ENCODE results near the gene DRGX. TPM values are rescaled to one million over a fixed set of nuclear protein-coding genes. Genes with fewer than 3 reads are reported as not detected.

DRGX gene
- total and polyA plus RNA-seq, 10 of the 15 experiments (the other 5 are each of a cell fraction or from before 2014, with no cell fraction given), result not detected

DNA sequence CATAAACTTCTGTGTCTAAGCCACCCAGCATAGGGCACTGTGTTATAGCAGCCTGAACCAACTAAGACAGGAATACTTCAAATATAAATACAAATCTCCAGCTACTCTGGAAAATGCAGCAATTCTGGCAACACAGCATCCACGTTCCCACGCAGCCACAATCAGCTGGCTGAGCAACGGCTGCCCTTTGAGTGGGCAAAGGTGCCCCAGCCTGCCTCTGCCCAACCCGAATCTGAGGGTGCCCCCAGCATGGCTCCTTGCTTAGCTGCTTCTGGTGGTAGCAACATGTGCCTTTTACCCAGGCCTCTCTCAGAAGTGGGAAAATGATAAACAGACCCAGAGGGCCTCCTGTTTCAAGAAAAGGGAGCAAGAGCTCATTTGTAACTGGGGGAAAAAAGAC, 12.0 kb downstream of the DRGX start:
- in situ Hi-C loops (cut with MboI), result no loop called here
- no peaks in the 10 kb centered on the region for H3K79me2 ChIP-seq (ENCODE audit: control insufficient read depth, insufficient read depth, low read length)
- no peak overlapping the region for H3K9ac ChIP-seq (ENCODE audit: control insufficient read depth, insufficient read depth, low read length)
- H3K27me3 ChIP-seq (replicated peaks in 1 of 2; ENCODE audit: control insufficient read depth in 2 of 2, insufficient read depth in 2 of 2, low read length in 1 of 2), result peaks cover 1 to 6% of the 10 kb centered on the region in 2 experiments
- H3K4me2 ChIP-seq (ENCODE audit: control insufficient read depth, insufficient read depth), result no peak overlapping the region
- no peak overlapping the region for H3K4me3 ChIP-seq
- no peaks in the 10 kb centered on the region for H4K20me1 ChIP-seq (ENCODE audit: control insufficient read depth, insufficient read depth)
- no peaks in the 10 kb centered on the region for H3K9me3 ChIP-seq (replicated peaks; ENCODE audit: control insufficient read depth, insufficient read depth, low read length)
- CTCF ChIA-PET, result no interaction called here
- intact Hi-C loops (cut with micrococcal nuclease; ENCODE audit: unreplicated experiment), result no loop called here
- no TSS peak for BruUV-seq (replicated peaks)
- RAD21 ChIA-PET (ENCODE audit: unreplicated experiment), result no interaction called here
- POLR2A ChIA-PET, result no interaction called here
- 0% methylated on average over 4 of the region's 4 CpGs for WGBS (ENCODE audit: insufficient coverage, insufficient replicate concordance, low lambda C conversion rate, missing lambda C conversion rate)
- H3K36me3 ChIP-seq (ENCODE audit: control insufficient read depth in 2 of 2, insufficient read depth in 2 of 2, low read length in 1 of 2), result no peaks in the 10 kb centered on the region
- FAIRE-seq (no peak), DNase-seq (ENCODE audit: low read depth, low spot score) (no peak), ATAC-seq (no peak)
- no peak overlapping the region for H3K27ac ChIP-seq (ENCODE audit: control insufficient read depth, insufficient read depth)
- SMC1A ChIA-PET (ENCODE audit: uncharacterized antibody, unreplicated experiment), result no interaction called here
- H2AFZ ChIP-seq (ENCODE audit: control insufficient read depth, low read depth, low read length), result no peak overlapping the region
- TF ChIP-seq GATAD2B (conservative IDR thresholded peaks at IDR 0.05; ENCODE audit: low read depth), result no peak
- no peak for TF ChIP-seq EGR1 (IDR thresholded peaks at IDR 0.05; ENCODE audit: borderline replicate concordance in 1 of 2, low read depth in 2 of 2, low read length in 2 of 2)
- TF ChIP-seq KDM1A (IDR thresholded peaks at IDR 0.05; ENCODE audit: borderline replicate concordance), result no peak
- TF ChIP-seq CREM (IDR thresholded peaks at IDR 0.05; ENCODE audit: low read depth), result no peak
- TF ChIP-seq ZSCAN29 (IDR thresholded peaks at IDR 0.05), result no peak
- no peak for TF ChIP-seq TAF1 (IDR thresholded peaks at IDR 0.05; ENCODE audit: borderline replicate concordance, low read depth, low read length)
- TF ChIP-seq ZNF274 (IDR thresholded peaks at IDR 0.05; ENCODE audit: insufficient read depth, insufficient read length), result no peak
- TF ChIP-seq, protein P1, sequence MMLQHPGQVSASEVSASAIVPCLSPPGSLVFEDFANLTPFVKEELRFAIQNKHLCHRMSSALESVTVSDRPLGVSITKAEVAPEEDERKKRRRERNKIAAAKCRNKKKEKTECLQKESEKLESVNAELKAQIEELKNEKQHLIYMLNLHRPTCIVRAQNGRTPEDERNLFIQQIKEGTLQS (IDR thresholded peaks at IDR 0.05; ENCODE audit: borderline replicate concordance, extremely low read depth, low read depth, low read length), result no peak
- TF ChIP-seq, protein P2, sequence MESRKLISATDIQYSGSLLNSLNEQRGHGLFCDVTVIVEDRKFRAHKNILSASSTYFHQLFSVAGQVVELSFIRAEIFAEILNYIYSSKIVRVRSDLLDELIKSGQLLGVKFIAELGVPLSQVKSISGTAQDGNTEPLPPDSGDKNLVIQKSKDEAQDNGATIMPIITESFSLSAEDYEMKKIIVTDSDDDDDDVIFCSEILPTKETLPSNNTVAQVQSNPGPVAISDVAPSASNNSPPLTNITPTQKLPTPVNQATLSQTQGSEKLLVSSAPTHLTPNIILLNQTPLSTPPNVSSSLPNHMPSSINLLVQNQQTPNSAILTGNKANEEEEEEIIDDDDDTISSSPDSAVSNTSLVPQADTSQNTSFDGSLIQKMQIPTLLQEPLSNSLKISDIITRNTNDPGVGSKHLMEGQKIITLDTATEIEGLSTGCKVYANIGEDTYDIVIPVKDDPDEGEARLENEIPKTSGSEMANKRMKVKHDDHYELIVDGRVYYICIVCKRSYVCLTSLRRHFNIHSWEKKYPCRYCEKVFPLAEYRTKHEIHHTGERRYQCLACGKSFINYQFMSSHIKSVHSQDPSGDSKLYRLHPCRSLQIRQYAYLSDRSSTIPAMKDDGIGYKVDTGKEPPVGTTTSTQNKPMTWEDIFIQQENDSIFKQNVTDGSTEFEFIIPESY (IDR thresholded peaks at IDR 0.05), result no peak
- no peak for TF ChIP-seq CHD1 (IDR thresholded peaks at IDR 0.05; ENCODE audit: low read depth, low read length)
- TF ChIP-seq, protein P3, sequence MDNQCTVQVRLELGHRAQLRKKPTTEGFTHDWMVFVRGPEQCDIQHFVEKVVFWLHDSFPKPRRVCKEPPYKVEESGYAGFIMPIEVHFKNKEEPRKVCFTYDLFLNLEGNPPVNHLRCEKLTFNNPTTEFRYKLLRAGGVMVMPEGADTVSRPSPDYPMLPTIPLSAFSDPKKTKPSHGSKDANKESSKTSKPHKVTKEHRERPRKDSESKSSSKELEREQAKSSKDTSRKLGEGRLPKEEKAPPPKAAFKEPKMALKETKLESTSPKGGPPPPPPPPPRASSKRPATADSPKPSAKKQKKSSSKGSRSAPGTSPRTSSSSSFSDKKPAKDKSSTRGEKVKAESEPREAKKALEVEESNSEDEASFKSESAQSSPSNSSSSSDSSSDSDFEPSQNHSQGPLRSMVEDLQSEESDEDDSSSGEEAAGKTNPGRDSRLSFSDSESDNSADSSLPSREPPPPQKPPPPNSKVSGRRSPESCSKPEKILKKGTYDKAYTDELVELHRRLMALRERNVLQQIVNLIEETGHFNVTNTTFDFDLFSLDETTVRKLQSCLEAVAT (IDR thresholded peaks at IDR 0.05), result no peak
- TF ChIP-seq HCFC1 (IDR thresholded peaks at IDR 0.05; ENCODE audit: low read length), result no peak
- TF ChIP-seq ZZZ3 (IDR thresholded peaks at IDR 0.05; ENCODE audit: control insufficient read depth, insufficient read length, low read depth), result no peak
- no peak for TF ChIP-seq STAT3 (IDR thresholded peaks at IDR 0.05; ENCODE audit: low read depth, low read length)
- no peak for TF ChIP-seq POLR2A (IDR thresholded peaks at IDR 0.05; ENCODE audit: low read depth, low read length)
- TF ChIP-seq TBL1XR1 (IDR thresholded peaks at IDR 0.05; ENCODE audit: low read depth, low read length), result no peak
- TF ChIP-seq YBX1 (IDR thresholded peaks at IDR 0.05), result no peak
- no peak for TF ChIP-seq CREB1 (IDR thresholded peaks at IDR 0.05; ENCODE audit: low read depth)
- H3K4me1 ChIP-seq (ENCODE audit: control insufficient read depth, insufficient read depth, low read length), result no peaks in the 10 kb centered on the region

Data from GM12878 (cell line).